ENCODE results near the gene PLP1.

- TF ChIP-seq CTCF (IDR thresholded peaks at IDR 0.05) (no peak), POLR2A (IDR thresholded peaks at IDR 0.05) (no peak), POLR2AphosphoS5 (IDR thresholded peaks at IDR 0.05) (no peak), EP300 (IDR thresholded peaks at IDR 0.05) (no peak)
Measured at GRCh38 chrX:103823591-103823990, 47.0 kb downstream of the PLP1 start.
